H1 (cell line): ENCODE measurements around the gene EGR4. TPM values are rescaled to one million over a fixed set of nuclear protein-coding genes. Genes with fewer than 3 reads are reported as not detected.

ENCODE experiments used
- CTCF ChIA-PET: fragments of 300-600 bp; sonication (Branson Sonifier 250); formaldehyde crosslinking; loops from one replicate; lab custom pipeline; 2021; ENCODE audit not compliant: partially characterized antibody; lab: Charles Lee
- POLR2A ChIA-PET: fragments of 300-600 bp; sonication (Branson Sonifier 250); formaldehyde crosslinking; loops from one replicate; lab custom pipeline; 2021; ENCODE audit warnings: inconsistent platforms; ENCODE audit not compliant: partially characterized antibody; lab: Charles Lee
- DNase-seq, 2 experiments: peaks; one replicate each; pipeline versions ENCODE4 v3.0.0 to v3.0.0-alpha.2; 2010 to 2022; ENCODE audit warnings: low spot score in 2 of 2, low read depth in 1 of 2, mixed read lengths in 1 of 2
- FAIRE-seq: peaks from 2 replicates; lab custom pipeline; 2011; peaks lifted over from hg19 to GRCh38; lab: Jason Lieb, UNC
- H2AFZ ChIP-seq: 2 replicates; pipeline ENCODE4 v1.8.1; 2012; ENCODE audit warnings: low read length, inconsistent platforms
- H2AK5ac ChIP-seq: 2 replicates; pipeline ENCODE4 v1.6.1; 2013; ENCODE audit warnings: low read depth, low read length
- H2BK120ac ChIP-seq: replicated peaks from 2 replicates; pipeline ENCODE3; 2013; ENCODE audit warnings: low read depth, low read length, inconsistent platforms
- H2BK12ac ChIP-seq: 2 replicates; pipeline ENCODE4 v1.6.1; 2013; ENCODE audit warnings: low read depth, low read length
- H2BK15ac ChIP-seq: 2 replicates; pipeline ENCODE4 v1.6.1; 2013; ENCODE audit warnings: low read length
- H2BK20ac ChIP-seq: 2 replicates; pipeline ENCODE4 v1.6.1; 2013; ENCODE audit warnings: low read length
- H2BK5ac ChIP-seq: 2 replicates; pipeline ENCODE4 v1.6.1; 2013; ENCODE audit warnings: low read depth, low read length
- H3K14ac ChIP-seq: 2 replicates; pipeline ENCODE4 v1.6.1; 2013; ENCODE audit warnings: inconsistent platforms; ENCODE audit not compliant: insufficient read length
- H3K18ac ChIP-seq: 2 replicates; pipeline ENCODE4 v1.6.1; 2013; ENCODE audit warnings: low read length; ENCODE audit errors: extremely low read depth
- H3K23ac ChIP-seq: 2 replicates; pipeline ENCODE4 v1.6.1; 2013; ENCODE audit warnings: inconsistent platforms; ENCODE audit not compliant: insufficient read length
- H3K23me2 ChIP-seq: 2 replicates; pipeline ENCODE4 v1.6.1; 2013; ENCODE audit warnings: low read depth, low read length
- H3K27ac ChIP-seq: 2 replicates; pipeline ENCODE4 v1.6.1; 2011; ENCODE audit warnings: low read depth, low read length, inconsistent platforms
- H3K27me3 ChIP-seq, 4 experiments: replicated peaks in 1 of 4; 1 replicate in 1 of 4; 2 replicates in 3 of 4; pipeline versions ENCODE4 v1.6.1 to v1.8.1; 2011 to 2013; ENCODE audit warnings: low read length in 3 of 4, mild to moderate bottlenecking in 3 of 4, inconsistent platforms in 2 of 4, mixed read lengths in 2 of 4, moderate library complexity in 1 of 4; ENCODE audit not compliant: control insufficient read depth in 3 of 4, insufficient read depth in 3 of 4; ENCODE audit errors: extremely low read depth in 1 of 4
- H3K36me3 ChIP-seq, 4 experiments: 2 replicates each; pipeline versions ENCODE4 v1.6.1 to v1.8.1; 2011 to 2013; ENCODE audit warnings: mild to moderate bottlenecking in 4 of 4, low read length in 3 of 4, moderate library complexity in 2 of 4, control low read depth in 1 of 4, inconsistent platforms in 1 of 4; ENCODE audit not compliant: insufficient read depth in 4 of 4, control insufficient read depth in 2 of 4
- H3K4ac ChIP-seq: replicated peaks from 2 replicates; pipeline ENCODE3; 2013; ENCODE audit warnings: low read length, low read depth, mixed read lengths, inconsistent platforms; ENCODE audit not compliant: insufficient read length
- H3K4me1 ChIP-seq, 4 experiments: replicated peaks in 1 of 4; 1 replicate in 1 of 4; 2 replicates in 3 of 4; pipeline versions ENCODE4 v1.6.1 to v1.8.1; 2011 to 2013; ENCODE audit warnings: low read length in 3 of 4, inconsistent platforms in 2 of 4, mixed read lengths in 1 of 4; ENCODE audit not compliant: insufficient read depth in 4 of 4, control insufficient read depth in 3 of 4
- H3K4me2 ChIP-seq, 2 experiments: 2 replicates each; pipeline versions ENCODE4 v1.6.1 to v1.8.1; 2011 to 2013; ENCODE audit warnings: low read depth in 2 of 2, low read length in 2 of 2, control low read depth in 1 of 2, inconsistent platforms in 1 of 2, mild to moderate bottlenecking in 1 of 2; ENCODE audit not compliant: insufficient read depth in 1 of 2
- H3K4me3 ChIP-seq, 4 experiments: fragments of 200-600, 300-600 bp in 1 of 4; sonication (generic), shearing (Covaris generic), sonication (Bioruptor Twin) in 1 of 4; 2 replicates each; pipeline versions ENCODE4 v1.5.1 to v1.8.1; 2011 to 2016; ENCODE audit warnings: low read length in 4 of 4, low read depth in 3 of 4, control low read depth in 2 of 4, inconsistent platforms in 2 of 4, mild to moderate bottlenecking in 2 of 4, mixed read lengths in 1 of 4, moderate library complexity in 1 of 4; ENCODE audit not compliant: insufficient read depth in 2 of 4; ENCODE audit errors: extremely low read depth in 1 of 4
- H3K56ac ChIP-seq: replicated peaks from 2 replicates; pipeline ENCODE3; 2013; ENCODE audit warnings: low read depth, mild to moderate bottlenecking, mixed read lengths, low read length, inconsistent platforms; ENCODE audit not compliant: insufficient read length
- H3K79me1 ChIP-seq: 2 replicates; pipeline ENCODE4 v1.6.1; 2013; ENCODE audit warnings: low read depth, low read length, control low read depth
- H3K79me2 ChIP-seq, 2 experiments: 2 replicates each; pipeline versions ENCODE4 v1.6.1 to v1.8.1; 2012 to 2013; ENCODE audit warnings: low read length in 2 of 2, mild to moderate bottlenecking in 2 of 2, inconsistent platforms in 1 of 2; ENCODE audit not compliant: insufficient read depth in 2 of 2, control insufficient read depth in 1 of 2
- H3K9ac ChIP-seq, 4 experiments: replicated peaks in 1 of 4; 1 replicate in 1 of 4; 2 replicates in 3 of 4; pipeline versions ENCODE4 v1.6.1 to v1.8.1; 2011 to 2013; ENCODE audit warnings: low read depth in 3 of 4, low read length in 3 of 4, control low read depth in 2 of 4, mild to moderate bottlenecking in 2 of 4, moderate library complexity in 2 of 4, inconsistent platforms in 1 of 4; ENCODE audit errors: extremely low read depth in 1 of 4
- H3K9me3 ChIP-seq, 2 experiments: 2 replicates each; pipeline versions ENCODE4 v1.6.1 to v1.8.1; 2012 to 2013; ENCODE audit warnings: mild to moderate bottlenecking in 2 of 2, moderate library complexity in 2 of 2, control low read depth in 1 of 2, inconsistent platforms in 1 of 2, low read depth in 1 of 2, low read length in 1 of 2, mixed read lengths in 1 of 2; ENCODE audit not compliant: insufficient read depth in 2 of 2
- H4K20me1 ChIP-seq, 2 experiments: replicated peaks in 1 of 2; 2 replicates each; pipeline versions ENCODE3 to v1.8.1; 2011 to 2013; ENCODE audit warnings: inconsistent platforms in 2 of 2, low read length in 2 of 2, mild to moderate bottlenecking in 1 of 2; ENCODE audit not compliant: insufficient read depth in 2 of 2, control insufficient read depth in 1 of 2
- H4K5ac ChIP-seq: 2 replicates; pipeline ENCODE4 v1.6.1; 2013; ENCODE audit warnings: low read length, low read depth, mixed read lengths, inconsistent platforms; ENCODE audit not compliant: insufficient read length
- H4K8ac ChIP-seq: 2 replicates; pipeline ENCODE4 v1.8.0; 2013; ENCODE audit warnings: mild to moderate bottlenecking, moderate library complexity, low read length, inconsistent platforms; ENCODE audit not compliant: insufficient read depth; ENCODE audit errors: extremely low read depth
- H4K91ac ChIP-seq: replicated peaks from 2 replicates; pipeline ENCODE3; 2013; ENCODE audit warnings: low read length, mixed read lengths, inconsistent platforms; ENCODE audit not compliant: insufficient read length
- ASH2L ChIP-seq: fragments of 200-600, 300-600 bp; sonication (generic); IDR thresholded peaks from one replicate; pipeline ENCODE4 v1.7.1; 2017; ENCODE audit warnings: low read length
- ATF3 ChIP-seq: IDR thresholded peaks from 2 replicates; pipeline ENCODE4 v1.6.1; 2011; ENCODE audit warnings: low read depth, mild to moderate bottlenecking, low read length; ENCODE audit not compliant: insufficient read depth
- HDAC6 ChIP-seq: IDR thresholded peaks from one replicate; pipeline ENCODE4 v1.7.1; 2012; ENCODE audit warnings: low read depth, mild to moderate bottlenecking, inconsistent platforms, low read length, moderate library complexity
- SAP30 ChIP-seq: fragments of 300-600 bp; sonication (generic); IDR thresholded peaks from 2 replicates; pipeline ENCODE4 v1.7.1; 2012; ENCODE audit warnings: low read length, moderate library complexity, mild to moderate bottlenecking, inconsistent platforms; ENCODE audit not compliant: insufficient read depth, insufficient replicate concordance
- SP4 ChIP-seq: IDR thresholded peaks from 2 replicates; pipeline ENCODE4 v1.6.1; 2012; ENCODE audit warnings: low read length, inconsistent platforms
- SRF ChIP-seq: IDR thresholded peaks from 2 replicates; pipeline ENCODE4 v1.6.1; 2011; ENCODE audit warnings: mild to moderate bottlenecking, low read depth, low read length, moderate library complexity
- ZNF274 ChIP-seq: IDR thresholded peaks from 2 replicates; pipeline ENCODE4 v1.7.0; 2012; ENCODE audit warnings: low read length, borderline replicate concordance; ENCODE audit errors: extremely low read depth
- WGBS, 2 experiments: shearing (Covaris generic) in 1 of 2; methylation state at CpG; one replicate each; pipeline versions ENCODE4 v1.1.6 to v1.1.7; 2013 to 2015; ENCODE audit warnings: low lambda C conversion rate in 2 of 2, mixed read lengths in 2 of 2, inconsistent platforms in 1 of 2, low coverage in 1 of 2, missing lambda C conversion rate in 1 of 2; ENCODE audit not compliant: insufficient replicate concordance in 2 of 2, insufficient coverage in 1 of 2, insufficient read length in 1 of 2; ENCODE audit errors: extremely low coverage in 1 of 2, missing lambda C conversion rate in 1 of 2; 5-methylcytosine and 5-hydroxymethylcytosine counted together
- polyA plus RNA-seq, 7 experiments: library from polyadenylated mRNA; depleted of rRNA in 3 of 7; stranded (reverse) in 5 of 7; unstranded in 2 of 7; fragments of >200 nt in 5 of 7; fragments of 200-250 nt in 2 of 7; gene quantifications; 1 replicate in 5 of 7; 2 replicates in 1 of 7; 4 replicates in 1 of 7; pipeline versions ENCODE4 v1.2.1 to v1.2.3, GENCODE V29; 2011 to 2013; ENCODE audit warnings: missing spikeins in 2 of 7, mixed read lengths in 2 of 7
- total RNA-seq: library from RNA; stranded (reverse); fragmentation: NEBNext Ultra II Directional; extraction: Animal tissue kit (Norgen Biotek cat#: 25700); gene quantifications from 2 replicates; pipeline ENCODE4 v1.2.1, GENCODE V29; 2021
- TF ChIP-seq, protein P1 (sequence below): IDR thresholded peaks from 2 replicates; pipeline ENCODE4 v1.6.1; 2012; ENCODE audit warnings: inconsistent platforms

Gene EGR4
- total and polyA plus RNA-seq, 2 of the 8 experiments (the other 6 are each of a cell fraction or from before 2014, with no cell fraction given), result 0.20 TPM; not detected in 1

DNA sequence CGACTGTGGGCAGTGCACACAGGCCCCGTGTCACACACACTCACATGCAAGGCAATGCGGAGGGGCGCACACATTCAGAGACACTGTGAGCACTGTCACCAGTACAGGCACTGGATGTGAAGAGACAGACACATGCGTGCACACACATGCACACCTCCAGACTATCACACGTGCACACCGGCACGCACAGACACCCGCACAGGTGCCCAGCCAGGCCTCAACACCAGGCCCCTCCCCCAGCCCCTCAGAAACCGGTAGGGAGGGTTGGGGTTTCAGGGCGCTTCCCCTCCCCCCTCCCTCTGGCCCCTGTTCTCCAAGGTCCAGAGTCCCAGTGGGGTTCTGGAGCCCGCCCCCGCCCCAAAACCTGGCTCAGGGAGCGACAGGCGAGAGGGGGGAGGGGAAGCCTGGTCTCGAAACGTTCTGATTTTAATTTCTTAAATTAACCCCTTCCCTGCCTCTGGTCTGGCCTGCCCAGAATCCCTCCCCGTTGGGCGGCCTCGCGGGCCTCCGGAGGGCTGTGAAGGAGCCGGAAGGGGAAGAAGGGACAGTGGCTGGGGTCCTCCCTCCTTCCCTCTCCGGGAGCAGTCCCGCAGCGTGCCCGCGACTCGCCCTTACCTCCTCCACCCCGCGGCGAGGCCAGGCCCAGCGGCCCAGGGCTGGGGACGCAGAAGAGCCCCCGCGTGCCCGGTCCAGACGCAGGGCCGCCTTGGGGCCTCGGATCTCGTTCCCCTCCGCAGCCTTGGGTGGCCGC is 9.6 kb downstream of the EGR4 start:
- peaks cover 0 to 30% of the 10 kb centered on the region in 2 experiments; a peak in 3 of 4 replicates for H3K79me2 ChIP-seq
- POLR2A ChIA-PET, result interaction anchor here (0.9 to 1.6 kb wide), 7 partner anchors 9 to 39 kb away, joined by 3 to 5 read pairs (median 4); no protein-coding TSS in a partner anchor
- peak; percentile 33 for TF ChIP-seq SAP30
- TF ChIP-seq ATF3, result no peak
- no peak for TF ChIP-seq SRF
- 0 out of 2 replicates have a peak, but pooled peaks have one; percentile 53 for TF ChIP-seq SP4
- peak; percentile 32 for TF ChIP-seq ASH2L
- TF ChIP-seq, protein P1, sequence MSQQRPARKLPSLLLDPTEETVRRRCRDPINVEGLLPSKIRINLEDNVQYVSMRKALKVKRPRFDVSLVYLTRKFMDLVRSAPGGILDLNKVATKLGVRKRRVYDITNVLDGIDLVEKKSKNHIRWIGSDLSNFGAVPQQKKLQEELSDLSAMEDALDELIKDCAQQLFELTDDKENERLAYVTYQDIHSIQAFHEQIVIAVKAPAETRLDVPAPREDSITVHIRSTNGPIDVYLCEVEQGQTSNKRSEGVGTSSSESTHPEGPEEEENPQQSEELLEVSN, result no peak
- no peak for TF ChIP-seq ZNF274
- TF ChIP-seq HDAC6, result no peak

More for the DNA sequence above, 9.6 kb downstream of the EGR4 start:
- Histone ChIP-seq H3K56ac (peak overlapping the region; percentile 22), H2BK12ac (peak overlapping the region; percentile 97), H3K9me3 (no peaks in the 10 kb centered on the region), H3K14ac (no peak overlapping the region), H3K23ac (no peak overlapping the region), H2BK5ac (peak overlapping the region; percentile 94), H3K79me1 (peaks cover 14% of the 10 kb centered on the region), H3K36me3 (peaks cover 0 to 7% (median 0%) of the 10 kb centered on the region in 4 experiments; a peak in 1 of 8 replicates), H3K9ac (peak overlapping the region; percentile 58 to 74 (median 72)), H4K5ac (peak overlapping the region; percentile 68), H4K20me1 (peaks cover 2 to 24% of the 10 kb centered on the region in 2 experiments), H2BK15ac (peak overlapping the region; percentile 25; the same call in 1 of the 2 replicates), H2AFZ (no peak overlapping the region), H3K4ac (peak overlapping the region; percentile 32), H2AK5ac (peak overlapping the region; percentile 95; the same call in 1 of the 2 replicates), H3K18ac (peak overlapping the region; percentile 95), H3K27me3 (peaks cover 0 to 20% (median 10%) of the 10 kb centered on the region in 4 experiments; a peak in 6 of 7 replicates), H2BK20ac (peak overlapping the region; percentile 61; the same call in 1 of the 2 replicates), H4K91ac (peak overlapping the region; percentile 75), H4K8ac (peak overlapping the region; percentile 90), H3K4me3 (peak overlapping the region; percentile 68 to 92 (median 76)), H3K4me2 (peak overlapping the region; percentile 91 to 95), H3K4me1 (peaks cover 5 to 17% (median 10%) of the 10 kb centered on the region in 4 experiments), H2BK120ac (peak overlapping the region; percentile 28), H3K27ac (peak overlapping the region; percentile 49; the same call in 1 of the 2 replicates), H3K23me2 (peaks cover 17% of the 10 kb centered on the region)
- 6% methylated on average over 33 of the region's 43 CpGs; no CpG with 5 or more reads in 1 of the 2 experiments for WGBS, 2 experiments
- no peak for FAIRE-seq
- CTCF ChIA-PET, result interaction anchor here (1.0 to 1.2 kb wide), 2 partner anchors 22 to 47 kb away, joined by 3 to 4 read pairs; no protein-coding TSS in a partner anchor
- DNase-seq, result peak in 1 of 2 experiments; percentile 78
